ENCODE measurements around the gene GTF2F2.

GRCh38 chr13:45332831-45333219 is 212.5 kb downstream of the GTF2F2 start:
- no peak for TF ChIP-seq EP300 (IDR thresholded peaks at IDR 0.05)
- no peak for TF ChIP-seq CTCF (IDR thresholded peaks at IDR 0.05)

All from stomach (tissue), 4 donors.